Mesenchymal stem cell (in vitro differentiated cells and primary cell): ENCODE data around the gene RNF4.

ENCODE experiments used
- DNase-seq: peaks from one replicate; pipeline ENCODE4 v3.0.0-alpha.2; 2013
- H2AFZ ChIP-seq: one replicate; pipeline ENCODE4 v1.6.1; 2013; ENCODE audit warnings: low read depth, mild to moderate bottlenecking, control low read depth, inconsistent platforms, low read length, moderate library complexity
- H2AK5ac ChIP-seq: 2 replicates; pipeline ENCODE4 v1.6.1; 2013; ENCODE audit warnings: low read length, moderate library complexity, mild to moderate bottlenecking, inconsistent platforms; ENCODE audit not compliant: severe bottlenecking
- H2BK120ac ChIP-seq: one replicate; pipeline ENCODE4 v1.6.1; 2013; ENCODE audit warnings: low read depth, mild to moderate bottlenecking, inconsistent platforms, low read length, moderate library complexity
- H2BK12ac ChIP-seq, 2 experiments: one replicate each; pipeline ENCODE4 v1.6.1; 2013; ENCODE audit warnings: inconsistent platforms in 2 of 2, low read length in 2 of 2, mild to moderate bottlenecking in 2 of 2, moderate library complexity in 2 of 2, control low read depth in 1 of 2
- H2BK15ac ChIP-seq: one replicate; pipeline ENCODE4 v1.6.1; 2013; ENCODE audit warnings: mild to moderate bottlenecking, low read depth, inconsistent platforms; ENCODE audit not compliant: poor library complexity, severe bottlenecking
- H2BK5ac ChIP-seq: 2 replicates; pipeline ENCODE4 v1.6.1; 2013; ENCODE audit warnings: low read depth, mild to moderate bottlenecking, low read length, control low read depth, inconsistent platforms; ENCODE audit not compliant: poor library complexity, severe bottlenecking
- H3K14ac ChIP-seq, 2 experiments: one replicate each; pipeline ENCODE4 v1.6.1; 2013; ENCODE audit warnings: inconsistent platforms in 2 of 2, low read length in 2 of 2, control low read depth in 1 of 2, mild to moderate bottlenecking in 1 of 2, moderate library complexity in 1 of 2
- H3K18ac ChIP-seq, 2 experiments: one replicate each; pipeline ENCODE4 v1.6.1; 2013; ENCODE audit warnings: inconsistent platforms in 2 of 2, low read length in 2 of 2, control low read depth in 1 of 2, low read depth in 1 of 2, mild to moderate bottlenecking in 1 of 2
- H3K23ac ChIP-seq, 2 experiments: one replicate each; pipeline ENCODE4 v1.6.1; 2013; ENCODE audit warnings: inconsistent platforms in 2 of 2, low read length in 2 of 2, mild to moderate bottlenecking in 2 of 2, moderate library complexity in 2 of 2, control low read depth in 1 of 2
- H3K27ac ChIP-seq: 2 replicates; pipeline ENCODE4 v1.5.1; 2013; ENCODE audit warnings: mild to moderate bottlenecking, moderate library complexity, low read length, control low read depth, inconsistent platforms; ENCODE audit not compliant: poor library complexity, severe bottlenecking
- H3K27me3 ChIP-seq, 2 experiments: 2 replicates each; pipeline versions ENCODE4 v1.6.1 to v1.7.0; 2013; ENCODE audit warnings: low read length in 2 of 2, mild to moderate bottlenecking in 2 of 2, moderate library complexity in 2 of 2, control low read depth in 1 of 2, inconsistent platforms in 1 of 2; ENCODE audit not compliant: control insufficient read depth in 1 of 2, insufficient read depth in 1 of 2
- H3K36me3 ChIP-seq, 2 experiments: 2 replicates each; pipeline versions ENCODE4 v1.6.1 to v1.7.0; 2013; ENCODE audit warnings: low read length in 2 of 2, control low read depth in 1 of 2, inconsistent platforms in 1 of 2, low read depth in 1 of 2, mild to moderate bottlenecking in 1 of 2; ENCODE audit not compliant: insufficient read depth in 2 of 2, control insufficient read depth in 1 of 2
- H3K4ac ChIP-seq, 2 experiments: one replicate each; pipeline ENCODE4 v1.6.1; 2013; ENCODE audit warnings: inconsistent platforms in 2 of 2, low read length in 2 of 2, mild to moderate bottlenecking in 2 of 2, moderate library complexity in 2 of 2, control low read depth in 1 of 2, low read depth in 1 of 2
- H3K4me1 ChIP-seq: 2 replicates; pipeline ENCODE4 v1.6.1; 2013; ENCODE audit warnings: low read depth, low read length, control low read depth; ENCODE audit not compliant: control insufficient read depth, insufficient read depth
- H3K4me2 ChIP-seq: 2 replicates; pipeline ENCODE4 v1.6.1; 2013; ENCODE audit warnings: low read length, mild to moderate bottlenecking, inconsistent platforms; ENCODE audit not compliant: poor library complexity, severe bottlenecking
- H3K4me3 ChIP-seq, 2 experiments: 2 replicates each; pipeline versions ENCODE4 v1.5.1 to v1.7.0; 2013; ENCODE audit warnings: low read length in 2 of 2, mild to moderate bottlenecking in 2 of 2, control low read depth in 1 of 2, low read depth in 1 of 2; ENCODE audit not compliant: insufficient read depth in 1 of 2
- H3K79me1 ChIP-seq: replicated peaks from 2 replicates; pipeline ENCODE4 v1.6.1; 2013; ENCODE audit warnings: mild to moderate bottlenecking, control low read depth, low read length, inconsistent platforms; ENCODE audit not compliant: poor library complexity, severe bottlenecking
- H3K9ac ChIP-seq: 2 replicates; pipeline ENCODE4 v1.7.0; 2013; ENCODE audit warnings: mild to moderate bottlenecking, low read length, moderate library complexity
- H3K9me3 ChIP-seq: 2 replicates; pipeline ENCODE4 v1.7.0; 2013; ENCODE audit warnings: mild to moderate bottlenecking, low read length; ENCODE audit not compliant: control insufficient read depth
- H4K8ac ChIP-seq: one replicate; pipeline ENCODE4 v1.6.1; 2013; ENCODE audit warnings: inconsistent platforms, mild to moderate bottlenecking, low read length, moderate library complexity
- H4K91ac ChIP-seq: one replicate; pipeline ENCODE4 v1.6.1; 2013; ENCODE audit warnings: mild to moderate bottlenecking, low read length, inconsistent platforms
- WGBS: methylation state at CpG from one replicate; pipeline ENCODE4 v1.1.7; 2013; ENCODE audit warnings: mixed read lengths; 5-methylcytosine and 5-hydroxymethylcytosine counted together

RNF4 gene

GRCh38 chr4:2434420-2434819 lies 34.5 kb upstream of the RNF4 start:
- Histone ChIP-seq H2AFZ (no peak overlapping the region), H4K8ac (no peak overlapping the region), H3K36me3 (no peaks in the 10 kb centered on the region), H4K91ac (no peak overlapping the region), H3K14ac (no peak overlapping the region), H2BK12ac (no peak overlapping the region), H3K4me2 (no peak overlapping the region), H3K4me3 (no peak overlapping the region), H3K27me3 (peaks cover 0 to 23% of the 10 kb centered on the region in 2 experiments), H2AK5ac (no peak overlapping the region), H3K18ac (no peak overlapping the region), H3K9me3 (no peaks in the 10 kb centered on the region), H3K23ac (no peak overlapping the region), H2BK120ac (no peak overlapping the region), H3K4me1 (peaks cover 25% of the 10 kb centered on the region), H3K9ac (no peak overlapping the region), H3K27ac (no peak overlapping the region), H2BK5ac (no peak overlapping the region), H3K4ac (no peak overlapping the region), H3K79me1 (no peaks in the 10 kb centered on the region), H2BK15ac (no peak overlapping the region)
- 68% methylated on average over 9 of the region's 9 CpGs for WGBS
- DNase-seq = no peak

- Histone ChIP-seq H2BK120ac (no peak overlapping the region), H2BK15ac (no peak overlapping the region), H3K9me3 (no peaks in the 10 kb centered on the region), H2BK5ac (no peak overlapping the region), H3K4me2 (no peak overlapping the region), H3K27ac (no peak overlapping the region), H3K14ac (no peak overlapping the region), H4K91ac (no peak overlapping the region), H2BK12ac (no peak overlapping the region), H3K4me1 (peaks cover 25% of the 10 kb centered on the region), H3K9ac (no peak overlapping the region), H3K18ac (no peak overlapping the region), H3K79me1 (no peaks in the 10 kb centered on the region), H3K27me3 (peaks cover 0 to 23% of the 10 kb centered on the region in 2 experiments), H3K4ac (no peak overlapping the region), H4K8ac (no peak overlapping the region), H2AFZ (no peak overlapping the region), H2AK5ac (no peak overlapping the region), H3K36me3 (no peaks in the 10 kb centered on the region), H3K23ac (no peak overlapping the region), H3K4me3 (no peak overlapping the region)
- WGBS = 77% methylated on average over 10 of the region's 10 CpGs
- no peak for DNase-seq
Measured at GRCh38 chr4:2436301-2436700, 32.6 kb upstream of the RNF4 start.

GRCh38 chr4:2436761-2437474 lies 32.0 kb upstream of the RNF4 start:
- no peak overlapping the region for H3K14ac ChIP-seq

GRCh38 chr4:2437475-2438215 lies 31.3 kb upstream of the RNF4 start:
- H2BK12ac ChIP-seq = no peak overlapping the region
- H3K27ac ChIP-seq = no peak overlapping the region
- H3K4me2 ChIP-seq = no peak overlapping the region
- no peaks in the 10 kb centered on the region for H3K79me1 ChIP-seq
- H4K8ac ChIP-seq = no peak overlapping the region
- no peak overlapping the region for H3K14ac ChIP-seq
- peaks cover 27% of the 10 kb centered on the region for H3K4me1 ChIP-seq
- no peak for DNase-seq
- no peak overlapping the region for H3K23ac ChIP-seq
- H3K9me3 ChIP-seq = no peaks in the 10 kb centered on the region
- no peak overlapping the region for H3K4me3 ChIP-seq
- H3K36me3 ChIP-seq = no peaks in the 10 kb centered on the region
- whole genome bisulfite sequencing = 86% methylated on average over 25 of the region's 25 CpGs
- H2BK5ac ChIP-seq = no peak overlapping the region
- peak overlapping the region; percentile 43 for H4K91ac ChIP-seq
- H2BK120ac ChIP-seq = no peak overlapping the region
- H3K27me3 ChIP-seq = peaks cover 0 to 27% of the 10 kb centered on the region in 2 experiments
- no peak overlapping the region for H3K9ac ChIP-seq
- no peak overlapping the region for H2AK5ac ChIP-seq
- no peak overlapping the region for H3K18ac ChIP-seq
- H2BK15ac ChIP-seq = no peak overlapping the region
- no peak overlapping the region for H3K4ac ChIP-seq
- no peak overlapping the region for H2AFZ ChIP-seq

More at GRCh38 chr4:2436761-2437474, 32.0 kb upstream of the RNF4 start:
- no peaks in the 10 kb centered on the region for H3K9me3 ChIP-seq
- H3K18ac ChIP-seq = no peak overlapping the region
- H3K4me1 ChIP-seq = peaks cover 27% of the 10 kb centered on the region
- no peak overlapping the region for H3K4me3 ChIP-seq
- H2BK12ac ChIP-seq = no peak overlapping the region
- H2BK120ac ChIP-seq = no peak overlapping the region
- peak overlapping the region; percentile 43 for H4K91ac ChIP-seq
- no peak overlapping the region for H3K4me2 ChIP-seq
- H2BK5ac ChIP-seq = no peak overlapping the region
- peaks cover 0 to 23% of the 10 kb centered on the region in 2 experiments for H3K27me3 ChIP-seq
- no peak overlapping the region for H3K27ac ChIP-seq
- no peak overlapping the region for H4K8ac ChIP-seq
- no peaks in the 10 kb centered on the region for H3K36me3 ChIP-seq
- no peaks in the 10 kb centered on the region for H3K79me1 ChIP-seq
- H3K23ac ChIP-seq = no peak overlapping the region
- DNase-seq = no peak
- no peak overlapping the region for H2AK5ac ChIP-seq
- H2AFZ ChIP-seq = no peak overlapping the region
- H3K4ac ChIP-seq = no peak overlapping the region
- H3K9ac ChIP-seq = no peak overlapping the region
- WGBS = 89% methylated on average over 30 of the region's 30 CpGs
- H2BK15ac ChIP-seq = no peak overlapping the region
